Measurements from ENCODE around the gene MRPL36.

GRCh38 chr5:1805326-1805725 lies 5.7 kb upstream of the MRPL36 start:
- no peak for TF ChIP-seq EP300 (IDR thresholded peaks at IDR 0.05)
- TF ChIP-seq CTCF (IDR thresholded peaks at IDR 0.05), result no peak
- TF ChIP-seq POLR2A (IDR thresholded peaks at IDR 0.05), result no peak
- TF ChIP-seq POLR2AphosphoS5 (IDR thresholded peaks at IDR 0.05), result no peak
